ENCODE data around the gene NCOR2.

The NCOR2 gene

GRCh38 chr12:124560146-124560890, 7.1 kb downstream of the NCOR2 start:
- no peak for DNase-seq

GRCh38 chr12:124559182-124560017, 8.0 kb downstream of the NCOR2 start:
- no peak for DNase-seq

GRCh38 chr12:124558313-124558712, 9.1 kb downstream of the NCOR2 start:
- no peak for DNase-seq

GRCh38 chr12:124557518-124558223, 9.7 kb downstream of the NCOR2 start:
- peak; percentile 35 for DNase-seq

- peak; percentile 57 for DNase-seq
These were observed 10.4 kb downstream of the NCOR2 start for GRCh38 chr12:124556896-124557501.

- DNase-seq: no peak
These were observed 11.3 kb downstream of the NCOR2 start for GRCh38 chr12:124556074-124556466.

- DNase-seq: no peak
These were observed 12.0 kb downstream of the NCOR2 start for GRCh38 chr12:124555168-124556073.

- no peak for DNase-seq
These were observed 12.9 kb downstream of the NCOR2 start for GRCh38 chr12:124554429-124555029.

- no peak for DNase-seq
These were observed 13.5 kb downstream of the NCOR2 start for GRCh38 chr12:124553862-124554428.

- peak; percentile 73 for DNase-seq
These were observed 15.9 kb downstream of the NCOR2 start for GRCh38 chr12:124551268-124552144.

- no peak for DNase-seq
These were observed 17.0 kb downstream of the NCOR2 start for GRCh38 chr12:124550123-124551089.

- no peak for DNase-seq
These were observed 17.8 kb downstream of the NCOR2 start for GRCh38 chr12:124549629-124550028.

GRCh38 chr12:124548854-124549378, 18.5 kb downstream of the NCOR2 start:
- no peak for DNase-seq

GRCh38 chr12:124547626-124548025, 19.8 kb downstream of the NCOR2 start:
- DNase-seq: no peak

GRCh38 chr12:124545508-124546418, 21.6 kb downstream of the NCOR2 start:
- no peak for DNase-seq

GRCh38 chr12:124544983-124545382, 22.4 kb downstream of the NCOR2 start:
- no peak for DNase-seq
